ENCODE measurements around the gene COL4A5.

COL4A5 gene

GRCh38 chrX:108442901-108443464, 3.3 kb downstream of the COL4A5 start:
- TF ChIP-seq EZH2phosphoT487 (IDR thresholded peaks at IDR 0.05; ENCODE audit: borderline replicate concordance, low read length) (no peak), CTCF (IDR thresholded peaks at IDR 0.05; ENCODE audit: low read depth, low read length, poor library complexity, severe bottlenecking) (no peak)
- no peaks in the 10 kb centered on the region for H3K27me3 ChIP-seq (ENCODE audit: control insufficient read depth, low read length)
- H4K20me1 ChIP-seq (ENCODE audit: control insufficient read depth, insufficient read depth, low read depth, low read length): no peaks in the 10 kb centered on the region
- H3K4me2 ChIP-seq (ENCODE audit: low read length): no peak overlapping the region
- H3K9me3 ChIP-seq (ENCODE audit: control insufficient read depth, insufficient read depth, low read length): no peaks in the 10 kb centered on the region
- H3K4me1 ChIP-seq (ENCODE audit: control insufficient read depth, low read length): no peaks in the 10 kb centered on the region
- H3K4me3 ChIP-seq (ENCODE audit: low read length): no peak overlapping the region
- H3K79me2 ChIP-seq (ENCODE audit: control insufficient read depth, low read length): no peaks in the 10 kb centered on the region
- H3K36me3 ChIP-seq (ENCODE audit: control insufficient read depth, low read length): no peaks in the 10 kb centered on the region
- no peaks in the 10 kb centered on the region for H3F3A ChIP-seq (ENCODE audit: control insufficient read depth, insufficient read depth)
- no peaks in the 10 kb centered on the region for H3K9me2 ChIP-seq (replicated peaks; ENCODE audit: control insufficient read depth, low read length)
- H3K27ac ChIP-seq (ENCODE audit: low read depth, low read length): no peak overlapping the region

- Histone ChIP-seq H3K27ac (ENCODE audit: low read depth, low read length) (no peak overlapping the region), H3K4me1 (ENCODE audit: control insufficient read depth, low read length) (no peaks in the 10 kb centered on the region)
Observed at GRCh38 chrX:108447303-108447702, 7.7 kb downstream of the COL4A5 start.

GRCh38 chrX:108453841-108454240, 14.2 kb downstream of the COL4A5 start:
- no peaks in the 10 kb centered on the region for H3K79me2 ChIP-seq (ENCODE audit: control insufficient read depth, low read length)
- no peak overlapping the region for H3K4me3 ChIP-seq (ENCODE audit: low read length)
- H4K20me1 ChIP-seq (ENCODE audit: control insufficient read depth, insufficient read depth, low read depth, low read length): no peaks in the 10 kb centered on the region
- H3K36me3 ChIP-seq (ENCODE audit: control insufficient read depth, low read length): no peaks in the 10 kb centered on the region
- H3K27ac ChIP-seq (ENCODE audit: low read depth, low read length): no peak overlapping the region
- H3F3A ChIP-seq (ENCODE audit: control insufficient read depth, insufficient read depth): no peaks in the 10 kb centered on the region
- H3K9me3 ChIP-seq (ENCODE audit: control insufficient read depth, insufficient read depth, low read length): no peaks in the 10 kb centered on the region
- no peaks in the 10 kb centered on the region for H3K27me3 ChIP-seq (ENCODE audit: control insufficient read depth, low read length)
- no peaks in the 10 kb centered on the region for H3K9me2 ChIP-seq (replicated peaks; ENCODE audit: control insufficient read depth, low read length)
- TF ChIP-seq CTCF (IDR thresholded peaks at IDR 0.05; ENCODE audit: low read depth, low read length, poor library complexity, severe bottlenecking) (no peak), EZH2phosphoT487 (IDR thresholded peaks at IDR 0.05; ENCODE audit: borderline replicate concordance, low read length) (no peak)
- H3K4me1 ChIP-seq (ENCODE audit: control insufficient read depth, low read length): no peaks in the 10 kb centered on the region
- no peak overlapping the region for H3K4me2 ChIP-seq (ENCODE audit: low read length)

More at GRCh38 chrX:108447303-108447702, 7.7 kb downstream of the COL4A5 start:
- Histone ChIP-seq H3K79me2 (ENCODE audit: control insufficient read depth, low read length) (no peaks in the 10 kb centered on the region), H3F3A (ENCODE audit: control insufficient read depth, insufficient read depth) (no peaks in the 10 kb centered on the region), H4K20me1 (ENCODE audit: control insufficient read depth, insufficient read depth, low read depth, low read length) (no peaks in the 10 kb centered on the region), H3K9me2 (replicated peaks; ENCODE audit: control insufficient read depth, low read length) (no peaks in the 10 kb centered on the region), H3K4me2 (ENCODE audit: low read length) (no peak overlapping the region), H3K9me3 (ENCODE audit: control insufficient read depth, insufficient read depth, low read length) (no peaks in the 10 kb centered on the region), H3K36me3 (ENCODE audit: control insufficient read depth, low read length) (no peaks in the 10 kb centered on the region), H3K27me3 (ENCODE audit: control insufficient read depth, low read length) (no peaks in the 10 kb centered on the region), H3K4me3 (ENCODE audit: low read length) (no peak overlapping the region)
- TF ChIP-seq EZH2phosphoT487 (IDR thresholded peaks at IDR 0.05; ENCODE audit: borderline replicate concordance, low read length) (no peak), CTCF (IDR thresholded peaks at IDR 0.05; ENCODE audit: low read depth, low read length, poor library complexity, severe bottlenecking) (no peak)

All from DOHH2 (cell line).